ENCODE data around the gene SPOUT1. TPM values are rescaled to one million over a fixed set of nuclear protein-coding genes. Genes with fewer than 3 reads are reported as not detected.

Gene SPOUT1
- total RNA-seq, 1 donor from 2014 or later: 25.6 TPM

- Mint-ChIP-seq H3K4me3 (ENCODE audit: unreplicated experiment) (no peak overlapping the region), H3K27me3 (ENCODE audit: low read depth) (no peaks in the 10 kb centered on the region), H3K36me3 (ENCODE audit: low read depth) (peaks cover 21% of the 10 kb centered on the region), H3K27ac (ENCODE audit: unreplicated experiment) (no peak overlapping the region), H3K9me3 (ENCODE audit: low read depth) (no peaks in the 10 kb centered on the region), H3K4me1 (ENCODE audit: low read depth) (peaks cover 13% of the 10 kb centered on the region)
- DNase-seq (ENCODE audit: low spot score): no peak
- TF ChIP-seq, protein P1, sequence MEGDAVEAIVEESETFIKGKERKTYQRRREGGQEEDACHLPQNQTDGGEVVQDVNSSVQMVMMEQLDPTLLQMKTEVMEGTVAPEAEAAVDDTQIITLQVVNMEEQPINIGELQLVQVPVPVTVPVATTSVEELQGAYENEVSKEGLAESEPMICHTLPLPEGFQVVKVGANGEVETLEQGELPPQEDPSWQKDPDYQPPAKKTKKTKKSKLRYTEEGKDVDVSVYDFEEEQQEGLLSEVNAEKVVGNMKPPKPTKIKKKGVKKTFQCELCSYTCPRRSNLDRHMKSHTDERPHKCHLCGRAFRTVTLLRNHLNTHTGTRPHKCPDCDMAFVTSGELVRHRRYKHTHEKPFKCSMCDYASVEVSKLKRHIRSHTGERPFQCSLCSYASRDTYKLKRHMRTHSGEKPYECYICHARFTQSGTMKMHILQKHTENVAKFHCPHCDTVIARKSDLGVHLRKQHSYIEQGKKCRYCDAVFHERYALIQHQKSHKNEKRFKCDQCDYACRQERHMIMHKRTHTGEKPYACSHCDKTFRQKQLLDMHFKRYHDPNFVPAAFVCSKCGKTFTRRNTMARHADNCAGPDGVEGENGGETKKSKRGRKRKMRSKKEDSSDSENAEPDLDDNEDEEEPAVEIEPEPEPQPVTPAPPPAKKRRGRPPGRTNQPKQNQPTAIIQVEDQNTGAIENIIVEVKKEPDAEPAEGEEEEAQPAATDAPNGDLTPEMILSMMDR (IDR thresholded peaks at IDR 0.05): no peak
Observed at GRCh38 chr9:128790536-128790935, 39.1 kb downstream of the SPOUT1 start.

GRCh38 chr9:128788445-128788844, 41.1 kb downstream of the SPOUT1 start:
- Mint-ChIP-seq H3K4me3 (ENCODE audit: unreplicated experiment) (peak overlapping the region; percentile 93), H3K9me3 (ENCODE audit: low read depth) (no peaks in the 10 kb centered on the region), H3K27me3 (ENCODE audit: low read depth) (no peaks in the 10 kb centered on the region), H3K27ac (ENCODE audit: unreplicated experiment) (peak overlapping the region; percentile 88), H3K4me1 (ENCODE audit: low read depth) (peaks cover 19% of the 10 kb centered on the region), H3K36me3 (ENCODE audit: low read depth) (peaks cover 16% of the 10 kb centered on the region)
- TF ChIP-seq, protein P1 (IDR thresholded peaks at IDR 0.05): no peak
- no peak for DNase-seq (ENCODE audit: low spot score)

- H3K9me3 Mint-ChIP-seq (ENCODE audit: low read depth): no peaks in the 10 kb centered on the region
- no peaks in the 10 kb centered on the region for H3K27me3 Mint-ChIP-seq (ENCODE audit: low read depth)
- peaks cover 25% of the 10 kb centered on the region for H3K4me1 Mint-ChIP-seq (ENCODE audit: low read depth)
- TF ChIP-seq, protein P1 (IDR thresholded peaks at IDR 0.05): no peak
- peak overlapping the region; percentile 88 for H3K27ac Mint-ChIP-seq (ENCODE audit: unreplicated experiment)
- H3K36me3 Mint-ChIP-seq (ENCODE audit: low read depth): peaks cover 10% of the 10 kb centered on the region
- H3K4me3 Mint-ChIP-seq (ENCODE audit: unreplicated experiment): peak overlapping the region; percentile 93
- no peak for DNase-seq (ENCODE audit: low spot score)
Observed at GRCh38 chr9:128787659-128788058, 41.9 kb downstream of the SPOUT1 start.

- H3K4me3 Mint-ChIP-seq (ENCODE audit: unreplicated experiment): peak within 1 kb of the TSS; percentile 93
- no peaks in the 10 kb centered on the region for H3K27me3 Mint-ChIP-seq (ENCODE audit: low read depth)
- peak within 1 kb of the TSS; percentile 88 for H3K27ac Mint-ChIP-seq (ENCODE audit: unreplicated experiment)
- TF ChIP-seq, protein P1 (IDR thresholded peaks at IDR 0.05): no peak
- H3K4me1 Mint-ChIP-seq (ENCODE audit: low read depth): peaks cover 25% of the 10 kb centered on the region
- H3K36me3 Mint-ChIP-seq (ENCODE audit: low read depth): peaks cover 7% of the 10 kb centered on the region
- H3K9me3 Mint-ChIP-seq (ENCODE audit: low read depth): no peaks in the 10 kb centered on the region
- DNase-seq (ENCODE audit: low spot score): no peak
Observed at GRCh38 chr9:128786681-128787601, 42.7 kb downstream of the SPOUT1 start, which contains the start of gene TBC1D13. Gene TBC1D13 (plus strand): TSS chr9:128787253. CDS start chr9:128787354, 101 bp downstream.

DNA sequence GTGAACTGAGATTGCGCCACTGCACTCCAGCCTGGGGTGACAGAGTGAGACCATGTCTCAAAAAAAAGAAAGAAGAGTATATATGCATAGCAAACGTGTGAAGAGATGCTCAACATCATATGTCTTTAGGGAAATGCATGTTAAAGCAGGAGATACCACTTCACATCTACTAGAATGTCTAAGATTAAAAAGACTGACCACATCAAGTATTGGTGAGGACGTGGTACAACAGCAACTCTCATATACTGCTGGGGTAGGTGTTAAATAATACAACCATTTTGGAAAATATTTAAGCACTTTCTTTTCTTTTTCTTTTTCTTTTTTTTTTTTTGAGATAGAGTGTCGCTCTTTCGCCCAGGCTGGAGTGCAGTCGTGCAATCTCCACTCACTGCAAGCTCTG, 44.2 kb downstream of the SPOUT1 start:
- H3K27me3 Mint-ChIP-seq (ENCODE audit: low read depth): no peaks in the 10 kb centered on the region
- H3K9me3 Mint-ChIP-seq (ENCODE audit: low read depth): peaks cover 4% of the 10 kb centered on the region
- no peak overlapping the region for H3K27ac Mint-ChIP-seq (ENCODE audit: unreplicated experiment)
- TF ChIP-seq, protein P1 (IDR thresholded peaks at IDR 0.05): no peak
- H3K36me3 Mint-ChIP-seq (ENCODE audit: low read depth): no peaks in the 10 kb centered on the region
- no peak overlapping the region for H3K4me3 Mint-ChIP-seq (ENCODE audit: unreplicated experiment)
- no peak for DNase-seq (ENCODE audit: low spot score)
- peaks cover 25% of the 10 kb centered on the region for H3K4me1 Mint-ChIP-seq (ENCODE audit: low read depth)

All from chondrocyte (in vitro differentiated cells).